ENCODE data around the gene SERTAD2.
A peak's percentile ranks its signal among the peaks of the same experiment; 100 is the strongest.

Gene SERTAD2

DNA sequence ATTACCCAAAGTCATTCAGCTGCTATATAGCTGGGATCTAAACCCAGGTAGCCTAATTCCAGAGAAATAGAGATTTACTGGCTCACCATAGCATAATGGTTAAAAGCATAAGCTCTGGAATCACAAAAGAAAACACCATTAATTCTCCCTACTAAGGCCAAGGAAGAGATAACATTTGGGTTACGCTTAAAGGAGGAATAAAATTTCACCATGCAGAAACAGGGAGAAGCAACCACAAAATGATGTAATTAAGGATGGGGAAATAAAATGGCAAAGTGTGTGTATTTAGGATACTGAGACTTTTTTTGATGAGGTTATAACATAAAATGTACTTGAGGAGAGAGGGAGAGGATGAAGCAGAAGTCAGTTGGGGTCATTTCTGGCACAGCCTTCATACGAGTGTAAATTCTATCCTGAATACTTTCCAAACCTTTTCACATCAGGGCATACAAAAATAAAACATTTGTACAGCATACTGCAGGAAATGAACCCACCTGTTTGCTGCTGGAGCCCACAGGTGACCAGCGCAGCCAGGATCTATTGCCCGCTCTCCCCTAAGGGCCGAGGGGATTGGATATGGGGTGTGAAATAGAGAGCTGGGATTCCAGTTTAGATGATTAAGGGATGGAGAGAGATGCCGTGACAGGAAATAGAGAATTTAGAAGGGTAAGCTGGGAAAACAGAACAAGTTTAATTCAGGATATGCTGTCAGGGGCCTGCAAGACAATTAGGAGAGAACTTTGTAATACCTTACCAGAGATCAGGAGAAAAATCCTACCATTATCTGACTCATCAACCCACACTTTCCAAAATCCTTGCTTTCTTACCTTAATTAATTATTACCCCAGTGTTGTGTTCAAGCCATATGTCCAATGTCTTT lies 43.8 kb upstream of the SERTAD2 start:
- Mint-ChIP-seq H3K27ac (no peak overlapping the region), H3K9me3 (peaks cover 9% of the 10 kb centered on the region), H3K27me3 (ENCODE audit: low read depth, poor library complexity) (no peaks in the 10 kb centered on the region), H3K4me1 (peaks cover 34% of the 10 kb centered on the region), H3K4me3 (no peak overlapping the region), H3K36me3 (ENCODE audit: low read depth) (peaks cover 13% of the 10 kb centered on the region)
- no peak for DNase-seq
- TF ChIP-seq, protein P1, sequence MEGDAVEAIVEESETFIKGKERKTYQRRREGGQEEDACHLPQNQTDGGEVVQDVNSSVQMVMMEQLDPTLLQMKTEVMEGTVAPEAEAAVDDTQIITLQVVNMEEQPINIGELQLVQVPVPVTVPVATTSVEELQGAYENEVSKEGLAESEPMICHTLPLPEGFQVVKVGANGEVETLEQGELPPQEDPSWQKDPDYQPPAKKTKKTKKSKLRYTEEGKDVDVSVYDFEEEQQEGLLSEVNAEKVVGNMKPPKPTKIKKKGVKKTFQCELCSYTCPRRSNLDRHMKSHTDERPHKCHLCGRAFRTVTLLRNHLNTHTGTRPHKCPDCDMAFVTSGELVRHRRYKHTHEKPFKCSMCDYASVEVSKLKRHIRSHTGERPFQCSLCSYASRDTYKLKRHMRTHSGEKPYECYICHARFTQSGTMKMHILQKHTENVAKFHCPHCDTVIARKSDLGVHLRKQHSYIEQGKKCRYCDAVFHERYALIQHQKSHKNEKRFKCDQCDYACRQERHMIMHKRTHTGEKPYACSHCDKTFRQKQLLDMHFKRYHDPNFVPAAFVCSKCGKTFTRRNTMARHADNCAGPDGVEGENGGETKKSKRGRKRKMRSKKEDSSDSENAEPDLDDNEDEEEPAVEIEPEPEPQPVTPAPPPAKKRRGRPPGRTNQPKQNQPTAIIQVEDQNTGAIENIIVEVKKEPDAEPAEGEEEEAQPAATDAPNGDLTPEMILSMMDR (IDR thresholded peaks at IDR 0.05): no peak

DNA sequence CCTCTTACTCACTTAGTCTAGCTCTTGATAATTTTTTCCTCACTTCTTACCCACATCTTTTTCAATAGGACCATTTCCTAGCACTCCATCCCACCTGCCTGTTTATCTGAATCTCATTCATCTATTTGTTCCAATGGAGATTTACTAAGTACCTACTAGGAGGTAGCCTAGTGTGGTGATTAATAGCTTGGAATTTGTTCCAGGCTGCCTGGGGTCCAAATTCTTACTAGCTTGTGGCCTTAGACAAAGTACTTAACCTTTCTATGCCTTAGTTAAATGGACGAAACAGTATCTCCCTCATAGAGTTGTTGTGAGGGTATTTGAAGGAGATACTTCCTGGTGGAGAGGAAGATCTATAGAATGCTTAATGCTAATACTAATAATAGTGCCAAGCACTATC lies 42.9 kb upstream of the SERTAD2 start:
- H3K4me3 Mint-ChIP-seq: no peak overlapping the region
- peaks cover 18% of the 10 kb centered on the region for H3K9me3 Mint-ChIP-seq
- H3K27me3 Mint-ChIP-seq (ENCODE audit: low read depth, poor library complexity): no peaks in the 10 kb centered on the region
- DNase-seq: no peak
- H3K4me1 Mint-ChIP-seq: peaks cover 34% of the 10 kb centered on the region
- no peak overlapping the region for H3K27ac Mint-ChIP-seq
- TF ChIP-seq, protein P1 (IDR thresholded peaks at IDR 0.05): no peak
- peaks cover 17% of the 10 kb centered on the region for H3K36me3 Mint-ChIP-seq (ENCODE audit: low read depth)

DNA sequence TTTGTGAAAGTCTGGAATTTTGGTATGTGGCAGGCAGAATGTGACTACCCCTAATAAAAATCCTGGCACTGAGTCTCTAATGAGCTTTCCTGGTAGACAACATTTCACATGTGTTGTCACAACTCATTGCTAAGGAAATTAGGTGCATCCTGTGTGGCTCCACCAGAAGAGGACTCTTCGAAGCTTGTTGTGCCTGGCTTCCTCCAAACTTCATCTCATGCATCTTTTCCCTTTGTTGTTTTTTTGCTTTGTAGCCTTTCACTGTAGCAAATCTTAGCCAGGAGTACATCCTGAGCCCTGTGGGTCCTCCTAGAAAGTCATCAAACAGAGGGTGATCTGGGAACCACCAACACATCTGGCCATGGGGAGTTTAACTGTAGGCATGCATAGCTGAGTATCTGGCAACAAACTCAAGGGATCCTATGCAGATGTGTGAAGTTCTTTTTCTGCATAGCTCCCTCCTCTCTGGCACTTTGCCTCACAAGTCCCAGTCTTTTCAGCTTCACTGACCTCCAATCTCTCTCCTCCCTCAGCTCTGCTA lies 42.1 kb upstream of the SERTAD2 start:
- peaks cover 34% of the 10 kb centered on the region for H3K4me1 Mint-ChIP-seq

DNA sequence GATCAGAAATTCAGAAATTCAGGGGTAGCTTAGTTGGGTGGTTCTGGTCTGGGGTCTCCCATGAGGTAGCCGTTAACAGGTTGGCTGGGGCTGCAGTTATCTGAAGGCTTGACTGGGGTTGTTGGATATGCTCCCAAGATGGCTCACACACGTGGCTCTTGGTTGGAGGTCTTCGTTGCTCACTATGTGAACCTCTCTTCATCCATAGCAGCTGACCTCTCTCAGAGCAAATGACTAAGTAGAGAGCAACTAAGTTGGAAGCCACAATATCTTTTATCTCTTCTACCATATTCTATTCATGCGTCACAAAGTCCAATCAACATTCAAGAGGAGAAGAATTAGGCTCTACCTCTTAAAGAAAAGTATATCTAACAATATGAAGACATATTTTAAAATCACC lies 38.7 kb upstream of the SERTAD2 start:
- H3K9me3 Mint-ChIP-seq: peaks cover 19% of the 10 kb centered on the region
- H3K27me3 Mint-ChIP-seq (ENCODE audit: low read depth, poor library complexity): no peaks in the 10 kb centered on the region
- TF ChIP-seq, protein P1 (IDR thresholded peaks at IDR 0.05): no peak

More for the DNA sequence above, 42.1 kb upstream of the SERTAD2 start:
- Mint-ChIP-seq H3K27me3 (ENCODE audit: low read depth, poor library complexity) (no peaks in the 10 kb centered on the region), H3K4me3 (no peak overlapping the region), H3K27ac (peak overlapping the region; percentile 91), H3K36me3 (ENCODE audit: low read depth) (peaks cover 13% of the 10 kb centered on the region), H3K9me3 (peaks cover 19% of the 10 kb centered on the region)
- no peak for DNase-seq
- TF ChIP-seq, protein P1 (IDR thresholded peaks at IDR 0.05): no peak

DNA sequence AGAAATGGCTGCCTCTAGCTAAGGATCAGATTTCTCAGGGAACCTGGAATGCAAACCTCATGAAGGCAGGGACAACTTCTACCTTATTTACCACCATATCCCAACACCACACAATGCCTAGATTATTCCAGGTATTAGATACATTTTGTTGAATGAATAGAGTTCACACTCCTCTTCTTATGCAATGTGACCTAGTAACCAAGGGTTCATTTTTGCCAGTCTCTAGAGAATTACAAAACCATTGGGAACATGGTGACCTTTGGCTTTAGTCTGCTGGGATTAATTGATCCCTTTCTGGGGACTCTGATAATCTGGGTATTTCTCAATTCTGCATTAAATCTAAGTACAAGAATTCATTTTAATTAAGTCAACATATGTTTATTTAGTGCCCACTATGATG lies 35.2 kb upstream of the SERTAD2 start:
- no peak overlapping the region for H3K27ac Mint-ChIP-seq
- peaks cover 19% of the 10 kb centered on the region for H3K4me1 Mint-ChIP-seq
- no peak overlapping the region for H3K4me3 Mint-ChIP-seq
- no peaks in the 10 kb centered on the region for H3K27me3 Mint-ChIP-seq (ENCODE audit: low read depth, poor library complexity)
- TF ChIP-seq, protein P1 (IDR thresholded peaks at IDR 0.05): no peak
- DNase-seq: no peak
- H3K9me3 Mint-ChIP-seq: peaks cover 19% of the 10 kb centered on the region
- H3K36me3 Mint-ChIP-seq (ENCODE audit: low read depth): peaks cover 13% of the 10 kb centered on the region

More for the DNA sequence above, 38.7 kb upstream of the SERTAD2 start:
- no peak overlapping the region for H3K27ac Mint-ChIP-seq
- peaks cover 28% of the 10 kb centered on the region for H3K4me1 Mint-ChIP-seq
- peaks cover 13% of the 10 kb centered on the region for H3K36me3 Mint-ChIP-seq (ENCODE audit: low read depth)
- DNase-seq: no peak
- H3K4me3 Mint-ChIP-seq: no peak overlapping the region
